ENCODE measurements around the gene SLC13A2.

Gene SLC13A2

GRCh38 chr17:28471531-28472342 lies 1.7 kb upstream of the SLC13A2 start:
- DNase-seq, result no peak

- DNase-seq, result no peak
These were observed 460 bp upstream of the SLC13A2 start for GRCh38 chr17:28472871-28473497.

- no peak for DNase-seq
These were observed 677 bp downstream of the SLC13A2 start for GRCh38 chr17:28474111-28474531.

- no peak for DNase-seq
These were observed 1.9 kb downstream of the SLC13A2 start for GRCh38 chr17:28475151-28475900.

GRCh38 chr17:28476076-28476865 lies 2.8 kb downstream of the SLC13A2 start:
- DNase-seq, result no peak

GRCh38 chr17:28477928-28478327 lies 4.5 kb downstream of the SLC13A2 start:
- DNase-seq, result no peak

- no peak for DNase-seq
These were observed 5.5 kb downstream of the SLC13A2 start for GRCh38 chr17:28478712-28479615.

- no peak for DNase-seq
These were observed 6.8 kb downstream of the SLC13A2 start for GRCh38 chr17:28480278-28480677.

GRCh38 chr17:28480799-28481571 lies 7.5 kb downstream of the SLC13A2 start:
- DNase-seq, result no peak

GRCh38 chr17:28482551-28483199 lies 9.2 kb downstream of the SLC13A2 start:
- DNase-seq, result no peak

GRCh38 chr17:28484296-28484695 lies 10.9 kb downstream of the SLC13A2 start:
- DNase-seq, result no peak

- no peak for DNase-seq
These were observed 11.6 kb downstream of the SLC13A2 start for GRCh38 chr17:28485049-28485448.

GRCh38 chr17:28487881-28488532 lies 14.6 kb downstream of the SLC13A2 start:
- no peak for DNase-seq

- no peak for DNase-seq
These were observed 15.3 kb downstream of the SLC13A2 start for GRCh38 chr17:28488533-28489276.

GRCh38 chr17:28491286-28491685 lies 17.8 kb downstream of the SLC13A2 start:
- no peak for DNase-seq

GRCh38 chr17:28491860-28492259 lies 18.4 kb downstream of the SLC13A2 start:
- DNase-seq, result no peak

- DNase-seq, result no peak
These were observed 19.2 kb downstream of the SLC13A2 start for GRCh38 chr17:28492352-28493310.

GRCh38 chr17:28493460-28493859 lies 20.0 kb downstream of the SLC13A2 start:
- DNase-seq, result no peak
